ENCODE results near the gene DNAH17. TPM values are rescaled to one million over a fixed set of nuclear protein-coding genes. Genes with fewer than 3 reads are reported as not detected.

DNAH17 gene
- total RNA-seq, 1 experiment from 2014 or later, result 0.13 TPM

DNA sequence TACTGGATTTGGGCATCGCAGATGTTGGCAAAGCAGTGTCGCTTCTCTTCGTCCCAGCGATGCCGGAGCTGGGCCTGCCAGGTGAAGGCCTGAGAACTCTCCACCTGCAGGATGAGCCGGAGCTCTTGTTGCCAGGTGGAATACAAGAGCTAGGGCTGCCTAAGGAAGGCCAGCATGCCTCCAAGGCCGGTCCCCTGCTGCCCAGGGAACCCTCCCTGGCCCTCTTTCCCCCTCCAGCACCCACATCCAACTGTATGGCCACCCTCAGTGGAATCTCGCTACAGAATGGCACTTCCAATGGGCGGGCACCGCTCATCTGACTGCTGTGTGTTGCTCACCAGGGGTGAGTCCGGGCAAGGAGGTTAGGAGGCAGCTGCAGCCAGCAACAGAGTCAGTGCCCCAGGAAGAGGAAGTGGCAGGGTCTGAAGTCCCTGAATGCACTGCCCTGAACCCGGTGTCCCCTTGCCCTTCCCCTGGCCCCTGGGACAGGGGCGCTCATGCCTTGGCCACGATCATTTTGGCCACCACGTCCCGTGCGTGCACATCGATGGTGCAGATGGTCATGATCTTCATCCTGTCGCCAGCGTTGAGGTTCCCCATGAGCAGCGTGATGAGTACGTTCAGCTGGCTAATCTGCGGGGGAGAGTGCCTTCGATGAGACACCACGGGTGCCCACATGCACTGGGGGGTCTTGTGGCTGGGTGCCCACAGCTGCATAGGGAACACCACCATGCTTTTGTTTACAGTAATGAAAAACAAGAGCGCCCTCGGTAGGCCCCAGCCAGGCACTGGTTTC lies 75.8 kb downstream of the DNAH17 start:
- H3K9ac ChIP-seq (ENCODE audit: extremely low read depth, insufficient read length, low read length), result no peak overlapping the region
- H3K27me3 Mint-ChIP-seq (ENCODE audit: low read depth), result peaks cover 7% of the 10 kb centered on the region
- no peaks in the 10 kb centered on the region for H3K36me3 Mint-ChIP-seq (ENCODE audit: insufficient read depth in 1 of 3, low read depth in 3 of 3)
- H2AFZ ChIP-seq (ENCODE audit: low read length), result no peak overlapping the region
- peaks cover 12 to 15% of the 10 kb centered on the region in 2 experiments for H3K4me1 Mint-ChIP-seq
- no peaks in the 10 kb centered on the region for H4K20me1 ChIP-seq (ENCODE audit: control insufficient read depth, insufficient read depth, insufficient read length)
- H3K23ac ChIP-seq (ENCODE audit: insufficient read length, low read depth, low read length), result no peak overlapping the region
- no peaks in the 10 kb centered on the region for H3K23me2 ChIP-seq (ENCODE audit: insufficient read length, low read depth, low read length, poor library complexity, severe bottlenecking)
- no peak overlapping the region for H4K8ac ChIP-seq (replicated peaks; ENCODE audit: insufficient read length, low read depth, low read length)
- H2BK12ac ChIP-seq (ENCODE audit: insufficient read length, low read depth, low read length), result no peak overlapping the region
- no peak overlapping the region for H3K4me2 ChIP-seq (ENCODE audit: insufficient read depth, insufficient read length, low read length)
- no peaks in the 10 kb centered on the region for H3K79me2 ChIP-seq (ENCODE audit: insufficient read depth, low read length)
- no peak overlapping the region for H3K4ac ChIP-seq (ENCODE audit: low read depth, low read length)
- no peaks in the 10 kb centered on the region for H3K9me3 ChIP-seq (ENCODE audit: control insufficient read depth, low read depth, low read length)
- WGBS (ENCODE audit: extremely low coverage, insufficient read length, low lambda C conversion rate), result no CpG with 5 or more reads among the region's 27 CpGs
- H2BK15ac ChIP-seq (ENCODE audit: low read depth, low read length), result no peak overlapping the region
- H3K18ac ChIP-seq (ENCODE audit: insufficient read length, low read depth, low read length), result no peak overlapping the region
- H3K9me3 Mint-ChIP-seq, result no peaks in the 10 kb centered on the region
- no peak overlapping the region for H4K5ac ChIP-seq (ENCODE audit: insufficient read length, low read depth, low read length)
- no peak for DNase-seq
- no peak overlapping the region for H2AK5ac ChIP-seq (ENCODE audit: insufficient read length, low read length)
- H2BK20ac ChIP-seq (ENCODE audit: low read depth, low read length, poor library complexity, severe bottlenecking), result no peak overlapping the region
- H3K4me1 ChIP-seq (ENCODE audit: insufficient read depth, low read length), result peaks cover 4% of the 10 kb centered on the region
- TF ChIP-seq, protein P1, sequence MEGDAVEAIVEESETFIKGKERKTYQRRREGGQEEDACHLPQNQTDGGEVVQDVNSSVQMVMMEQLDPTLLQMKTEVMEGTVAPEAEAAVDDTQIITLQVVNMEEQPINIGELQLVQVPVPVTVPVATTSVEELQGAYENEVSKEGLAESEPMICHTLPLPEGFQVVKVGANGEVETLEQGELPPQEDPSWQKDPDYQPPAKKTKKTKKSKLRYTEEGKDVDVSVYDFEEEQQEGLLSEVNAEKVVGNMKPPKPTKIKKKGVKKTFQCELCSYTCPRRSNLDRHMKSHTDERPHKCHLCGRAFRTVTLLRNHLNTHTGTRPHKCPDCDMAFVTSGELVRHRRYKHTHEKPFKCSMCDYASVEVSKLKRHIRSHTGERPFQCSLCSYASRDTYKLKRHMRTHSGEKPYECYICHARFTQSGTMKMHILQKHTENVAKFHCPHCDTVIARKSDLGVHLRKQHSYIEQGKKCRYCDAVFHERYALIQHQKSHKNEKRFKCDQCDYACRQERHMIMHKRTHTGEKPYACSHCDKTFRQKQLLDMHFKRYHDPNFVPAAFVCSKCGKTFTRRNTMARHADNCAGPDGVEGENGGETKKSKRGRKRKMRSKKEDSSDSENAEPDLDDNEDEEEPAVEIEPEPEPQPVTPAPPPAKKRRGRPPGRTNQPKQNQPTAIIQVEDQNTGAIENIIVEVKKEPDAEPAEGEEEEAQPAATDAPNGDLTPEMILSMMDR (conservative IDR thresholded peaks at IDR 0.05), result no peak
- H3K56ac ChIP-seq (ENCODE audit: insufficient read length, low read depth, low read length), result no peak overlapping the region
- H3T11ph ChIP-seq (ENCODE audit: low read length), result no peak overlapping the region
- no peak overlapping the region for H3K14ac ChIP-seq (ENCODE audit: insufficient read depth, low read length)
- no peak overlapping the region for H2BK5ac ChIP-seq (ENCODE audit: insufficient read length, low read length)
- H3K27me3 ChIP-seq (ENCODE audit: insufficient read depth, low read length), result no peaks in the 10 kb centered on the region
- H3K27ac ChIP-seq (ENCODE audit: insufficient read length, low read depth, low read length), result no peak overlapping the region
- H3K79me1 ChIP-seq (ENCODE audit: insufficient read depth, low read depth, low read length, poor library complexity, severe bottlenecking), result no peaks in the 10 kb centered on the region
- H3K27ac Mint-ChIP-seq, result no peak overlapping the region
- no peak overlapping the region for H2BK120ac ChIP-seq (ENCODE audit: low read depth, low read length, poor library complexity, severe bottlenecking)
- no peak overlapping the region for H3K4me3 Mint-ChIP-seq
- H4K91ac ChIP-seq (ENCODE audit: insufficient read length, low read depth, low read length), result no peak overlapping the region

Data from H9 (cell line).